ENCODE data around the gene OR2AT4. TPM values are rescaled to one million over a fixed set of nuclear protein-coding genes. Genes with fewer than 3 reads are reported as not detected.
A peak's percentile ranks its signal among the peaks of the same experiment; 100 is the strongest.
"Not testable (repeated sequence)": the region's sequence is repeated elsewhere in the genome, so short reads cannot be mapped to it uniquely, and the experiment has no call there.

OR2AT4 gene
- total RNA-seq, 4 donors from 2014 or later = not detected

GRCh38 chr11:75055511-75055910 lies 41.2 kb downstream of the OR2AT4 start:
- no peak for TF ChIP-seq CTCF (IDR thresholded peaks at IDR 0.05)
- TF ChIP-seq POLR2A (IDR thresholded peaks at IDR 0.05) = no peak
- intact Hi-C loops (cut with DNase I; ENCODE audit: low total_unique reads) = no loop called here

GRCh38 chr11:75052457-75052856 lies 44.2 kb downstream of the OR2AT4 start:
- WGBS, 2 donors = 63 to 97% methylated on average over 1 of the region's 1 CpG
- no peak for TF ChIP-seq CTCF (IDR thresholded peaks at IDR 0.05)
- TF ChIP-seq POLR2A (IDR thresholded peaks at IDR 0.05) = no peak
- intact Hi-C loops (cut with DNase I; ENCODE audit: low total_unique reads) = no loop called here
- no peak overlapping the region for H3K4me3 ChIP-seq (ENCODE audit: low read depth, poor library complexity, severe bottlenecking)
- DNase-seq (ENCODE audit: low spot score in 2 of 2) = no peak

More at GRCh38 chr11:75055511-75055910, 41.2 kb downstream of the OR2AT4 start:
- 85 to 90% methylated on average over 6 of the region's 6 CpGs for WGBS, 2 donors
- H3K4me3 ChIP-seq (ENCODE audit: low read depth, poor library complexity, severe bottlenecking) = no peak overlapping the region
- DNase-seq (ENCODE audit: low spot score in 2 of 2) = no peak

GRCh38 chr11:75051043-75051442 lies 45.6 kb downstream of the OR2AT4 start:
- H3K4me3 ChIP-seq (ENCODE audit: low read depth, poor library complexity, severe bottlenecking) = no peak overlapping the region

GRCh38 chr11:75050516-75050915 lies 46.2 kb downstream of the OR2AT4 start:
- intact Hi-C loops (cut with DNase I; ENCODE audit: low total_unique reads) = no loop called here
- no peak overlapping the region for H3K4me3 ChIP-seq (ENCODE audit: low read depth, poor library complexity, severe bottlenecking)
- no peak for TF ChIP-seq POLR2A (IDR thresholded peaks at IDR 0.05)
- no peak for TF ChIP-seq CTCF (IDR thresholded peaks at IDR 0.05)
- WGBS, 2 donors = 82 to 85% methylated on average over 4 of the region's 4 CpGs
- DNase-seq (ENCODE audit: low spot score in 2 of 2) = peak in 1 of 2 donors; percentile 49

More at GRCh38 chr11:75051043-75051442, 45.6 kb downstream of the OR2AT4 start:
- 81 to 87% methylated on average over 5 of the region's 5 CpGs for WGBS, 2 donors
- DNase-seq (ENCODE audit: low spot score in 2 of 2) = peak in 1 of 2 donors; percentile 42
- intact Hi-C loops (cut with DNase I; ENCODE audit: low total_unique reads) = no loop called here
- TF ChIP-seq POLR2A (IDR thresholded peaks at IDR 0.05) (no peak), CTCF (IDR thresholded peaks at IDR 0.05) (no peak)

- H3K4me3 ChIP-seq (ENCODE audit: low read depth, poor library complexity, severe bottlenecking); DNase-seq (ENCODE audit: low spot score in 2 of 2); intact Hi-C loops (cut with DNase I; ENCODE audit: low total_unique reads): not testable (repeated sequence)
- WGBS, 2 donors = 64 to 79% methylated on average over 8 of the region's 8 CpGs
These were observed 47.0 kb downstream of the OR2AT4 start for GRCh38 chr11:75049501-75050266.

GRCh38 chr11:75047191-75047590 lies 49.5 kb downstream of the OR2AT4 start:
- TF ChIP-seq POLR2A (IDR thresholded peaks at IDR 0.05) = no peak
- no peak for TF ChIP-seq CTCF (IDR thresholded peaks at IDR 0.05)
- 88% methylated on average over 4 of the region's 4 CpGs for WGBS, 2 donors

GRCh38 chr11:75046668-75047067 lies 50.0 kb downstream of the OR2AT4 start:
- WGBS, 2 donors = 88% methylated on average over 5 of the region's 5 CpGs
- intact Hi-C loops (cut with DNase I; ENCODE audit: low total_unique reads); DNase-seq (ENCODE audit: low spot score in 2 of 2); H3K4me3 ChIP-seq (ENCODE audit: low read depth, poor library complexity, severe bottlenecking): not testable (repeated sequence)

More at GRCh38 chr11:75047191-75047590, 49.5 kb downstream of the OR2AT4 start:
- no peak for DNase-seq (ENCODE audit: low spot score in 2 of 2)
- H3K4me3 ChIP-seq (ENCODE audit: low read depth, poor library complexity, severe bottlenecking) = no peak overlapping the region
- intact Hi-C loops (cut with DNase I; ENCODE audit: low total_unique reads) = no loop called here

GRCh38 chr11:75044381-75045170 lies 52.1 kb downstream of the OR2AT4 start:
- H3K4me3 ChIP-seq (ENCODE audit: low read depth, poor library complexity, severe bottlenecking); intact Hi-C loops (cut with DNase I; ENCODE audit: low total_unique reads): not testable (repeated sequence)
- DNase-seq (ENCODE audit: low spot score in 2 of 2) = peak in 1 of 2 donors; percentile 56
- WGBS, 2 donors = 80 to 82% methylated on average over 15 of the region's 15 CpGs

- DNase-seq (ENCODE audit: low spot score in 2 of 2); intact Hi-C loops (cut with DNase I; ENCODE audit: low total_unique reads); H3K4me3 ChIP-seq (ENCODE audit: low read depth, poor library complexity, severe bottlenecking): not testable (repeated sequence)
- 61 to 64% methylated on average over 3 of the region's 3 CpGs for WGBS, 2 donors
These were observed 54.9 kb downstream of the OR2AT4 start for GRCh38 chr11:75041821-75042220.

Measured in lower leg skin (tissue), 4 donors.